GM19043 (cell line): ENCODE data around the gene DNAJC13.

Experiments used
- ATAC-seq: cut with Tn5 transposase; IDR thresholded peaks from one replicate; pipeline ENCODE4 v1.9.1; 2021; ENCODE audit warnings: low read depth; ENCODE audit not compliant: unreplicated experiment

DNAJC13 gene

GRCh38 chr3:132570016-132570415 is 152.7 kb downstream of the DNAJC13 start:
- ATAC-seq, result no peak

GRCh38 chr3:132573797-132574211 is 156.5 kb downstream of the DNAJC13 start:
- no peak for ATAC-seq

GRCh38 chr3:132587401-132587800 is 170.1 kb downstream of the DNAJC13 start:
- no peak for ATAC-seq
